Stimulated activated CD8-positive, alpha-beta memory T cell treated with anti-CD3 and anti-CD28 coated beads, Interleukin-4, amount 100 ng/mL, for 24 hours (primary cell): ENCODE results near the gene HEYL.

Experiments used
- DNase-seq: peaks from one replicate; pipeline ENCODE4 v3.0.0-alpha.2; 2020; ENCODE audit warnings: low read depth

Gene HEYL

GRCh38 chr1:39639305-39640130, at the start of gene HEYL:
TSS of gene HEYL (minus strand) at chr1:39639643. CDS start at chr1:39639625, 18 bp downstream.
- DNase-seq, result peak; percentile 67

GRCh38 chr1:39689214-39689613, 49.8 kb upstream of the HEYL start:
- no peak for DNase-seq

- no peak for DNase-seq
Measured at GRCh38 chr1:39688706-39689105, 49.3 kb upstream of the HEYL start.

GRCh38 chr1:39687243-39687642, 47.8 kb upstream of the HEYL start:
- DNase-seq, result no peak

- no peak for DNase-seq
Measured at GRCh38 chr1:39685071-39685470, 45.6 kb upstream of the HEYL start.

- no peak for DNase-seq
Measured at GRCh38 chr1:39684313-39684664, 44.8 kb upstream of the HEYL start.

- no peak for DNase-seq
Measured at GRCh38 chr1:39683591-39684312, 44.3 kb upstream of the HEYL start.

- DNase-seq, result no peak
Measured at GRCh38 chr1:39681999-39682398, 42.6 kb upstream of the HEYL start.

GRCh38 chr1:39681294-39681693, 41.9 kb upstream of the HEYL start:
- no peak for DNase-seq

- no peak for DNase-seq
Measured at GRCh38 chr1:39680751-39681150, 41.3 kb upstream of the HEYL start.

- no peak for DNase-seq
Measured at GRCh38 chr1:39679821-39680220, 40.4 kb upstream of the HEYL start.

GRCh38 chr1:39678889-39679288, 39.4 kb upstream of the HEYL start:
- no peak for DNase-seq

- DNase-seq, result no peak
Measured at GRCh38 chr1:39677645-39678044, 38.2 kb upstream of the HEYL start.

- DNase-seq, result no peak
Measured at GRCh38 chr1:39676948-39677548, 37.6 kb upstream of the HEYL start.

- DNase-seq, result no peak
Measured at GRCh38 chr1:39675220-39675619, 35.8 kb upstream of the HEYL start.

- no peak for DNase-seq
Measured at GRCh38 chr1:39673215-39673614, 33.8 kb upstream of the HEYL start.

GRCh38 chr1:39672551-39672947, 33.1 kb upstream of the HEYL start:
- DNase-seq, result no peak

GRCh38 chr1:39671793-39672550, 32.5 kb upstream of the HEYL start, which contains the start of gene NT5C1A:
TSS of gene NT5C1A (minus strand) at chr1:39672107. CDS start at chr1:39672038, 69 bp downstream.
- no peak for DNase-seq

- DNase-seq, result no peak
Measured at GRCh38 chr1:39671433-39671792, 32.0 kb upstream of the HEYL start.

GRCh38 chr1:39670689-39671088, 31.2 kb upstream of the HEYL start:
- DNase-seq, result no peak

- no peak for DNase-seq
Measured at GRCh38 chr1:39668894-39669293, 29.5 kb upstream of the HEYL start.

- no peak for DNase-seq
Measured at GRCh38 chr1:39668111-39668510, 28.7 kb upstream of the HEYL start.
